Muscle of arm (tissue), 12 donors: ENCODE measurements around the gene ANKRD37. TPM values are rescaled to one million over a fixed set of nuclear protein-coding genes. Genes with fewer than 3 reads are reported as not detected.

Experiments used
- DNase-seq: peaks from one replicate; pipeline ENCODE4 v3.0.0-alpha.2; 2013
- polyA plus RNA-seq, 12 donors: library from polyadenylated mRNA; unstranded; fragments of 120-200 nt; gene quantifications; one replicate each; pipeline ENCODE4 v1.2.1, GENCODE V29; 2013; ENCODE audit not compliant: insufficient read length in 12 of 12

The ANKRD37 gene
- polyA plus RNA-seq, 12 donors = 13.5 to 40.3 (median 21.0) TPM; not detected in 1

DNA sequence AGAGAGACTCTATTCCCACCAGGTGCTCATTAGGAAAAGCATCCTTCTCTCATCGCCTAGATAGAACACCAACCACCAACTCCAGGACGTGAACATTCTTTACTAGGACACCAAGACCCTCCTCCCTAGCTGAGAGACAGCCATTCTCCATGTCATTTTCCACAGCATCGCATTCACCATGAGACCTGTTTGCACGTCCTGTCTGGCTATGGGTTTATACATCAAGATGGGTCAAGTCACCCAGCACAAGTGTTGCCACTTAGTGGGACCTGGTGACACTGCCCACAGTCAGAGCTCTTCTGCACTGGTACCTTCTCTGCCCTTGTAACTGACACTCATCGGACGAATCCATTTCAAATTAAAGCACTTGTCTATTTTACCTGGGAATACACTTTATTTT, 18.4 kb upstream of the ANKRD37 start:
- no peak for DNase-seq

DNA sequence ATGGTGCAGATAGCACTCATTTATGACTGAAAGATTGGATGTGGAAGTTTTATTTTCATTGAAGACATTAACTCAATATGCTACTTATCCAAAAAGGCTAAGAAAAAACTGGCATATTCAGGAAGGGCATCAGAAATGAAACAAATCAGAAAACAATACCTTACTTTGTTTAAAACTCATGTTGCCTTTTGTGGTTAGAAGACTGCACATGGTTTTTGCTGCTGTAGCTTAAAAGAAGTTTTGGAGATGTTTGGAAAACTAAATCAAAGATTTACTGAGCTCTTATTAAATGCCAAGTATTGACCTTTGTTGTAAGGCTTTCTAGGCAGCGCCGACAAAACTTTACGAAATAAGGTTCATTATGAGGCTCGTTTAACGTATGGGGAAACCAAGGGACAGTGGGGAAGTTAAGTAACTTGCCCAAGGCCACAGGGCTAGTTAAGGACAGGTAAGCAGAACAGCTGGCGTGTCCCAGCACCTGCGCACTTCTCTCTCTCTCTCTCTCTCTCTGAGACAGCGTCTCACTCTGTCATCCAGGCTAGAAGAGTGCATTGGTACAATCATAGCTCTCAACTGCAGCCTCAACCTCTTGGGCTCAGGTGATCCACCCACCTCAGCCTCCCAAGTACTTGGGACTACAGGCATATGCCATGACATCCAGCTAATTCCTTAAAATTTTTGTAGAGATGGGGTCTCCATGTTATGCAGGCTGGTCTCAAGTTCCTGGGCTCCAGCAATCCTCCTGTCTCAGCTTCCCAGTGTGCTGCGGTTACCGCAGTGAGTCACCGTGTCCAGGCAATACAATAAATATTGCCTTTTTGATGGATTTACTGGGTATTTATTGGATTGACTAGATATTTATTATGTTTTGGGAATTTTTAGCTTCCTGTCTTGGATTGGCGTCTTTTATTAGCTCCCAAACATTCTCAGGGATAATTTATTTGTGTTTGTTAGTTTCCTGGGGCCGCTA, 17.0 kb upstream of the ANKRD37 start:
- DNase-seq = no peak

DNA sequence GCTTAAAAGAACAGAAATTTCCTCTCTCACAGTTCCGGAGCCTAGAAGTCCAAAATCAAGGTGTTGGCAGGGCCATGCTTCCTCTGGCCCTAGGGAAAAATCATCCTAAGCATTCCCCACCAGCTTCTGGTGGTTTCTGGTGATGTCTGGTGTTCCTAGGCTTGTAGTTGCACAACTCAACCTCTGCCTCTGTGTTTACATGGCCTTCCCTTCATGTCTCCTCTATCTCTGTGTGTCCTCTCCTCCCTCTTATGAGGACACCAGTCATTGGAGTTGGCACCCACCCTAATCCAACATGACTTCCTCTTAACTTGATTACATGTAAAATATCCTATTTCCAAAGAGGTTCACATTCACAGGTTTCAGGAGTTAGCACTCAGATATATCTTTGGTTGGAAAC, 16.3 kb upstream of the ANKRD37 start:
- DNase-seq = no peak

DNA sequence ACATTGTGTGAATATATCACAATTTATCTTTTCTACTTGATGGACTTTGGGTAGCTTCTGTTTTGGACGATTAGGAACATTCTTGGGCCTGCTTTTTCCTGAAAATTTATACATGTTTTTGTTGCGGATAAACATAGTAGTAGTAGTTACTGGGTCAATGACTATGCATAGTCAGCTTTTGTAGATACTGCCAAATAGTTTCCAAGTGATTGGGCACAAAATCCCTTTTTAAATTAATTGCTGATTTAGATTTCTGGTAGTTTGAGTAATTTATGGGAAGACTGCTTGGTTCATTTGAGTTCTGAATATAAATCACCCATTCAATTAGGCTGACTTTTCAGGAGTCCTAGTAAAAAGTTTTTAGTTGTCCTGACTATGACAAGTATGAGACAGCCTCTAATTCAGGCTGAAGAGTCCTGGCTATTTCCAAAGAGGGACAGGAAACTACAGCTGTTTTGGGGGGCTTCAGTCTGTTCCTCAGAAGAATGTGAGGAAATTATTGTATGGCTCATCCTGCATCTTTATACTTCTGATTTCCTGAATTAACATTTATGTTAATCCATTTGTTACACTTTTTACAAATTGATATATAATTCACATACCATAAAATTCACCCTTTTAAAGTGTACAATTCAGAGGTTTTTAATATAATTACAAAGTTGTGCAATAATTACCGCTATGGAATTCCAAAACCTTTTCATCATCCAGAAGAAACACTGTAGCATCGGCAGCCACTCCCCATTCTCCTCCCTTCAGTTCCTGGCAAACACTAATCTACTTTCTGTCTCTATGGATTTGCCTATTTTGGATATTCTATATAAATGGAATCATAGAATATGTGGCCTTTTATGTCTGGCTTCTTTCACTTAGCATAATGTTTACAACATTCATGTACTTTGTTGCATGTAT, 15.1 kb upstream of the ANKRD37 start:
- no peak for DNase-seq

DNA sequence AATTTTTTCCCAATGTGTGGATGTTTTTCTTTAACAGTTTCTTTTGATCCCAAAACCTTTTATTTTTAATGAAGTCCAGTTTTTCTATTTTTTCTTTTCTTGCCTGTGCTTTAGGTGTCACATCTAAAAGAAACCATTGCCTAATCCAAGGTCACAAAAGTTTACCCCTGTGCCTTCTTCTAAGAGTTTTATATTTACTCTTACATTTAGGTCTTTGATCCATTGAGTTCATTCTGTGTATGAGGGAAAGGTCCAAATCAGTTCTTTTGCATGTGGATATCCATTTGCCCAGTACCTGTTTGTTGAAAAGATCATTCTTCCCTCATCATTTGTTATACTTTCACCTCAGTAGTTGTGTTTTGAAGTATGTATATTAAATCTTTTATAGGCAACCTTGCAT, 13.9 kb upstream of the ANKRD37 start:
- DNase-seq = no peak

DNA sequence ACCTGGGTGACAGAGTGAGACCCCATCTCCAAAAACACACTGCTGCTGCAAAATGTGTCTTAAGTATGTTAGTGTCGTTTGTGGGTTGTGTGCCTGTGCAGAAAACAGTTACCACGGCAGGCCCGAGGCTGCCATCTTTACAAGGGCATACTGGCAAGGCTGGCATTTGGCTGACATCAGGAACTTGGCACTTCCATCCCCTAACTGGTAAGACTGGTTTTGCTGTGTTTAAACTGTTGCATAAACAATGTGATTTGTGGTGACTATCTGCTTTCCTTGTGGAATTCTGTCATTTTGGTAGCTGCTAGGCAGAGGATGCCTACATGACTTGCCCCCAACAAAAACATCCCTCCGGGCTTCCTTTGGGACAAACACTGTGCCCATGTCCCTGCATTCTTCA, 13.2 kb upstream of the ANKRD37 start:
- DNase-seq = no peak

DNA sequence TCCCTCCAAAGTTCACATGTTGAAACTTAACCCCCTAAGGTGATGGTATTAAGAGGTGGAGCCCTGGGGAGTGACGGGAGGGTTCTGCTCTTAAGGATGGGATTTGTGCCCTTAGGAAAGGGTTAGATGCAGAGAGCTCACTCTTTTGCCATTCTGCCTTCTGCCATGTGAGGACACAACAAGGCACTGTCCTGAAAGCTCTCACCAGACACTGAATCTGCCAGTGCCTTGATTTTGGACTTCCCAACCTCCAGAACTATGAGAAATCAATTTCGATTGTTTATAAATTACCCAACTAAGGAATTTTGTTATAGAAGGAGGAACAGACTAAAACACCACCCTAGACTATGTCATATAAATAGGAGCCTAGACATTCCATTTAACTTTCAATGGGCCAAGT, 12.6 kb upstream of the ANKRD37 start:
- DNase-seq = no peak

DNA sequence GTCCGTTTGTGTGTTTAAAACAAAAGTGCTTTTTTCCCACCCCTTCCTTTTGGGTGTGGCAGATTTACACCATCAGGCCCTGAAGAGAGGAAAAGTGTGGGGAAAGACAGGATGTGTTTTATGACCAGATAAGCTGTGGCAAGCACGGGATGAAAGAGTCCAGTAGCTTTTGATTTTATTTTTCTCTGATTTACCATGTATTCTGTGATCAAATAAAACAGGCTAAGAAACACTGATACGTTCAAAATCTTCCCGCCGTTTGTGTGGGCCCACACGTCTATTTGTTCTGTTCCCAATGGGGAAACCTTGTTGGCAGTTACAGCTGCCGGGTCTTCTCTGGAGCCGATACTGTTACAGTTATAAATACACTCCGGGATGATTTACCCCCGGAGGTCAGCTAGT, 11.7 kb upstream of the ANKRD37 start:
- DNase-seq = no peak

DNA sequence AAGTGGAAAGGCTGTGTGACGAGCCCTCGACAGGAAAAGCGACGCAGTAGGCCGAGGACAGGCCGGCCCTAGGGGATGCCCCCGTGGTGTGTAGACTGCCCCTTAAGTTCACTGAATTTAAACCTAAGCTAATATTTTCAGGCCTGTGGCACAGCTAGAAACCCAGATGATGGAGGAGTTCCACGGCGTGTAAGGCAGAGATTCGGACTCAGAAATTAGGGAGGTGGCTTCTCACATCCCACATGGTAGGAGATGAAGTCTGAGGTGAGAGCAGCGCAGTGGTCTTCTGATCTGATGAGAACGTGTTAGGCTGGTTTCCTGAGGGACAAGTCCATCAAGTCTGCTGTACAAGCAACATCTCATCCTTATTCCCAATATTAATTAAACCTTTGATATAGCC, 8.7 kb upstream of the ANKRD37 start:
- no peak for DNase-seq

DNA sequence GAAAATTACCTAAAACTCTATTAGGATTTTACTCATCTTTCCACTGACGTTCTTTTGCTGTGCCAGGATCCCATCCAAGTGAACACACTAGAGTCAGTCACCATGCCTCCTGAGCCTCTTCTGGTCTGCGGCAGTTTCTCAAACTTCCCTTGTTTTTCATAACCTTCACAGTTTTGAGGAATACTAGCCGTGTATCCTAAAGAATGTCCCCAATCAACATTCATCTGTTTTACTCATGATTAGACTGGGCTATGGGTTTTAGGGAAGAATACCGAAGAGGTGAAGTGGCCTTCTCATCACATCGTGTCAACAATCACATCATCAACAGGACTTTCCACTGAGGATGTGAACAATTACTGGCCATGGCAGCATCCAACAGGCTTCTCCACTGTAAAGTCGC, 5.7 kb upstream of the ANKRD37 start:
- DNase-seq = no peak

DNA sequence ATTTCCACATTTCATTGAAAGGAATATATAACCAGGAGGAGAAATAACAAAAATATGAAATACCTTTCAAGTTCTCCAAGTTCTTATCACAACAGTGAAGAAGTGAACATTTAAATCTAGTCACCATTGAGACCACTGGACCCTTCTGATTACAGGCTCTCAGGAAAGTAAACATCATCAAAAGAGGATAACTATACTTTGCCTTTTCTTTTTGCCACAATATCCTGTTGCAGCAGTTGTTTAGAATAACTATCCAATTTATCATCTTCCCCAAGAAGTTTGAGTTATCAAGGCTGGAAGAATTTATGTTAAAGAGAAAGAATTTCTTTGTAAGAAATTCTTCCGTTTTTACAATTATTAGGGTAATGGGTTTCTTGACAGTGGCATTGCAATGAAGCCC, 4.5 kb upstream of the ANKRD37 start:
- DNase-seq = no peak

DNA sequence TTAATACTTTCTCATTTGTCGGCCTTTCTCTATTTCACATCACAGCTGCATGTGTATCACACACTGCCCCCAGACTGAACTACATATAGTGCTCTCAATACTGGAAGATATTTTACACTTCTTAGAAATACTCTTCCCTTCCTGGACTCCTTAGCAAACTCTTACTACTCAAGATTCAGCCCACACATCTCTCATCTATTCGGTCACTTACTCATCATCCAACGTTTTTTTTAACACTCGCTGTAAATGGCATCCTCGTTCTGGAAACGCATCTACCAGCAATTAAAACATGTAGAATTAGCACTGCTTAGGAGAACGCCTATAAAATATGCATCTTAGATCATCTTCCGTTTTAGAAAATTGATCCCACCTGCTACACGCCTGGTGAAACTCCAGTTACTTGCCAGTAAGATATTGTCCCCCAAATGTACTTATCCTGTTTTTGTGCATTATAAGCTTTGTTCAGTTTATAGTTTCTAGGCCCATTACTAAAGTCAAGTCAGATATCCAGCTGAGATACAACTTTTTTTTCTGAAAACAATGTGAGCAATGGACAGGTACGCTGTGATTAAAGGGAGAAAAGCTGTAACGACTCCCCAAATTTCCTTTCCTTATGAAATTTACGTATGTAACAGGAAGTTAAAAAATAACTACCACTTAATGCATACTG, 1.9 kb upstream of the ANKRD37 start:
- peak; percentile 36 for DNase-seq

DNA sequence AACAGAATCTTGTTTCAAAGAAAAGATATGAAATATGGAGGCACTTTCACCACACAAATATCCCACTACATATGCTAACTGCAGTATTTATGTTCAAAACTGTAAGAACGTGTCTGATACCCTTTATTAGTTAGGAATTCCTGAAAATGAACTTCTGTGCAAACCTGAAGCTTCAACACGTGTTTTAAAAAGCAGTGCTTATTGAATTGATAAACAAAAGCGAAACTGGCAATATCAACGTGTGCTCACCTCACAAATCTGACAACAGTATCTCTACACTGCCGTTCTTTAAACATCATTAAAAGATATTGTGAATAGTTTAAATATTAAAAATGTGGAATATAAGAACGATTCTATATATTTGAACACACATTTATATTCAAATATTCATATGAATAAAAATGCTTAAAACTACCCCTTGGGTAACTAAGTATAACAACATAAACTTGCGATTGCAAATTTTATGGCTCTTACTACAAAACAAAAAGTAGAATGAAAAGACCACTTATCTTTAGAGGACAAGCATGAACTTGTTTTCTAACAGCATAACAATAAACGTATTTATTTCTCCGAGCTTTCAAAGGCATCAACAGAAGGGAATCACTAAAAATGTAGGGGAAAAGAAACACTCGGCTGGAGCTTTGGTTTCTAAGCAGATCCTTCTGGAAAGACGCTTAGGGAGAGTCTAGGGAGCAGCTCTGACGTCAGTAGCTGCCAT, 1.2 kb upstream of the ANKRD37 start, which contains the start of gene LRP2BP:
LRP2BP (minus strand) TSS at position 687 of the 718 bp plus-strand sequence. CDS start 17,738 bp downstream, outside the sequence.
- DNase-seq = peak; percentile 93

DNA sequence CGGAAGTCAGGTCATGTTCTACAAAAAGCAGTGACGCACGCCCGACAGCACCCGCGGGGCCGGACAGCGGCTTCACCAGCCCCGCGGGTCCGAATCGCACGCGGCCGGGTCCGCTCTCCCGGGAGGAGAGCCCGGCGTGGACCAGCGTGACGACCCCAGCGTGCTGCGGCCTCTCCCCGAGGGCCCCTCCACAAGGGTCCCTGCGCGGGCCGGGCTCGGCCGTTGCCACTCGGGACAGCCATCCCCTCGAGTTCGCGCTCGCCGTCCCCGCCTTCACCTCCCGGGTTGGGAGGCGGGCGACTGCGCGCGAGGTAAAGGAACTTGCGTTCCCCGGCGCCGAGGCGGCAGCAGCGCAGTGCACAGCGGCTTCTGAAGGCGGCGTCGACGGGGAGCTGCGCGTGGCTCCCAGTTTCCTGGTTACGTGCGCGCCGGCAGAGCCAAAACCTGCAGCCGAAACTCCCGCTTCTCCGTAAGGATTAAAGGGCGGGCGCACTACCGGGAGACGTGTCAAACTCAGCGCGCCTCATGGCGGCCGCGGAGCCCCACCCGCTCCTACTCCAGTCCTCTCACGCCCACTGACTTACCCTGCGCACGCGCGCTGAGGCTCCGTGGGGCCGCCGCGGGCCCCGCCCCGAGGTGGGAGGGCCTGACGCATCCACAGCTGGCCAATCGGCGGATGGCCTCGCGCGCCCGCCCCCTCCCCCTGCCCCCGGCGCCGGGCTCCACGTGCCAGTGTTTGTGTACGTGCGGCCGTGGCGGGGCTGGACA, 501 bp upstream of the ANKRD37 start:
- peak; percentile 97 for DNase-seq

DNA sequence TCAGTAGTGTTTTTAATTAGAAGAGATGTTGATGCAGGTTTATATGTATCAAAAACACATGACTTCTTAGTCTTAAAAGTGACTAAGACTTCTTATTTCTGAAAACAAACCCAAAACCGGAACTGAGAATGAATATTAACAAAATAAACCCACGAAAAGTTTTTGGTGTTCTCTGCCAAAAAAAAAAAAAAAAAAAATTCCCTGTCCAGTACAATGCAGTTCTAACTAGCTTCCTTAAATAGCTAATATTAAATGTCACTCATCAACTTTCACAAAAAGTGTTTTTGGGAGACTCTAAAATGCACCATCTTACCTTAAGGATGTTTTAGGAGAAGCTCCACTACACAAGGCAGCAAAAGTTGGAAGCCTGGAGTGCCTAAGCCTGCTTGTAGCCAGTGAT, 2.0 kb downstream of the ANKRD37 start:
- no peak for DNase-seq

DNA sequence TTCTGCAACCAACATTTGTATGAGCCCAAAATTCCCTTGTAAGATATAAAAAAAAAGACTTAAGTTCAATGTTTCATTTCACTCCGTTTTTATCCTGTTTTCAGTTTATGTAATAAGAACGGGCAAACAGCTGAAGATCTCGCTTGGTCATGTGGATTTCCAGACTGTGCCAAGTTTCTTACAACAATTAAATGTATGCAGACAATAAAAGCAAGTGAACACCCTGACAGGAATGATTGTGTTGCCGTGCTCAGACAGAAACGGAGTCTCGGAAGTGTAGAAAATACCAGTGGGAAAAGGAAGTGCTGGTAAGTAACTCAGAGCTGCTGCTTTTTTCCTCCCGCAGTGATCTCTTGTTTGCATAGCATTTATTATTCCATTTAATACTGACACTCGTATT, 2.8 kb downstream of the ANKRD37 start:
- DNase-seq = no peak

DNA sequence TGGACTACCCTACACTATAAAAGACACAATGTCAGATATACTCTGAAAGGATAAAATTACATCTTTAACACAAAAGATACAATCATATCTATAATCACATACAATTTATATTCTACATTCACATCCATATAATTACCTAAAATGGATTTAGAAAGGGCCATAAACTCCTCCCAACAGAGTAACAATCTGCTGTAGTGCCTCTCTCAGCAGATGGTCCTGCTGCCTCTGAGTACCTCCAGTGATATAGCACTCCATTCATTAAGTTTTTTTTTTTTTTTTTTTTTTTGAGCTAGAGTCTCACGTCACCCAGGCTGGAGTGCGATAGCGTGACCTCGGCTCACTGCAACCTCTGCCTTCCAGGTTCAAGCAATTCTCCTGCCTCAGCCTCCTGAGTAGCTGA, 7.4 kb downstream of the ANKRD37 start:
- DNase-seq = no peak

DNA sequence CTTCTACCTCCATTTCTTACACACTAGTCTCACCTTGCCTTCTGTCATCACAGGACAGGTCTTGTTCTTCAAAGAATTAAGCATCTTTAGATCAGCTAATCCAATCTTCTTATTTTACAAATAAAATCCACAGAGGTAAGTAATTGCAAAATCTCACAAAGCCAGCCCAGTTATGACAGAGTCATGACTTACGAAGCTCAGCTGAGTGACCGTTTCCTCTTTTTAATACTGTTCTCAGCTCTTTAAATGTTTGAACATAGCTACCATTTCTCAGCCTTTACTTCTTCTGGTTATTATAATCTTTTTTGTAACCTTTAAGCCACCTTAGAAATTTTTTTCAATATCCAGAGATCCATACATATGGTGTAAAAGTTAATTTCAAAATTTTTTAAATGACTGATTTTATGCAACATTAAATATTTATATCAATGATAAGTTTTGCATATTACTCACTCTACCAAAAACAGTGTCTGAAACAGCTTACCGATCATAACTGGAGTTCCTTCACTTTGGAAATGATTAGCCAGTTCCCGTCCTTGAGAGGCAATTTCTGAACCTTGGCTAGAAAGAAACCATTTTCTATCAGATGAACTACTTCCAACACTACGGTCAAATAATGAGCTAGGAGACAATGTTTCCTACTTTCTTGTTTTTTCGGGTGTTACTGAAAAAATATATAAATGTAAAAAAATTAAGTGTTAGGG, 8.8 kb downstream of the ANKRD37 start:
- DNase-seq = no peak

DNA sequence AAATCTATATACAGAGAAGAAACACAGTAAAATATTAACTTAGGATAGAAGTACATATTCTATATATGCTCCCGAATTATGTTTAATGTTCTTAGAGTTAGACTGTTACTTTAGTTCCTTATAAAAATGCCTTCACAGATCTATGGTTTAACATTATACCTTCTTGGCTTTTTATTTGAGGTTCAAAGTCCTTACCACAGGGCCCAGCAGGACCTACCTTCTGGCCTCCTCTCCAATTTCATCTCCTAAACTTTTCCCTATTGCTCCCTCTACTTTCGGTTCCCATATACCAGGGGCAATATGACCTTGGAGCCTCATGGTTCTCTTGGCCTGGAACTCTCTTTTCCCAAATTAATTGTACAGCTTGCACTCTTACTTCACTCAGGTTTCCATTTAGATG, 11.8 kb downstream of the ANKRD37 start:
- DNase-seq = no peak

DNA sequence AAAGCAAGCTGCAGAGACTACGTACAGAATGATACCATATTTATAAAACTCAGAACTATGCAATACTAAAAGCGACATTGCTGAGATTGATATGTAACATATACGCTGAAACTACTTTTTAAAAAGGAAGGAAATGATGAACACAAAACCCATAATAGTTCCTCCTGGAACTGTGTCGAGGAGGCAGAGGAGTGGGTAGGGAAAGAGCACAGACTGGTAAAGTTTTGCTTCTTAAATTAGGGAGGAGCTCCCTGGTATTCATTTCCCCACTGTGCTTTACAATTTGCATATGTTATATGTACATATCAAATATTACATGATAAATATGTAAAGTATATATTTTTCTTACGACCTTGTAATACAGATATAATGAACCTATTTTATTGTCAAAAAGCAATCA, 15.2 kb downstream of the ANKRD37 start:
- no peak for DNase-seq
